ENCODE measurements around the gene PARP8. TPM values are rescaled to one million over a fixed set of nuclear protein-coding genes. Genes with fewer than 3 reads are reported as not detected.

The PARP8 gene
- total RNA-seq, 1 experiment from 2014 or later, result 23.2 TPM

GRCh38 chr5:50791813-50792212 lies 125.4 kb downstream of the PARP8 start (continued):
- TF ChIP-seq MAX (CRISPR knock-in tag; IDR thresholded peaks at IDR 0.05), result no peak
- no peak for TF ChIP-seq ESRRA (CRISPR knock-in tag; IDR thresholded peaks at IDR 0.05; ENCODE audit: borderline replicate concordance)
- no peak for TF ChIP-seq CDX4 (CRISPR knock-in tag; IDR thresholded peaks at IDR 0.05; ENCODE audit: borderline replicate concordance)
- TF ChIP-seq MLX (CRISPR knock-in tag; IDR thresholded peaks at IDR 0.05), result no peak
- no peak for TF ChIP-seq USF1 (CRISPR knock-in tag; IDR thresholded peaks at IDR 0.05)

GRCh38 chr5:50792843-50793242 lies 126.4 kb downstream of the PARP8 start:
- Mint-ChIP-seq H3K9me3 (no peaks in the 10 kb centered on the region), H3K27me3 (ENCODE audit: low read depth) (no peaks in the 10 kb centered on the region), H3K4me3 (no peak overlapping the region), H3K27ac (no peak overlapping the region), H3K4me1 (no peaks in the 10 kb centered on the region), H3K36me3 (peaks cover 14% of the 10 kb centered on the region)
- ChIA-PET CTCF (no interaction called here), POLR2A (no interaction called here)
- ATAC-seq (no peak), DNase-seq (ENCODE audit: low spot score) (no peak)
- TF ChIP-seq ZNF423 (CRISPR knock-in tag; IDR thresholded peaks at IDR 0.05), result no peak
- TF ChIP-seq SOX15 (CRISPR knock-in tag; IDR thresholded peaks at IDR 0.05), result no peak
- no peak for TF ChIP-seq CDX4 (CRISPR knock-in tag; IDR thresholded peaks at IDR 0.05; ENCODE audit: borderline replicate concordance)
- TF ChIP-seq RELA (CRISPR knock-in tag; IDR thresholded peaks at IDR 0.05; ENCODE audit: borderline replicate concordance), result no peak
- TF ChIP-seq E2F4 (CRISPR knock-in tag; IDR thresholded peaks at IDR 0.05; ENCODE audit: borderline replicate concordance, low read depth), result no peak
- no peak for TF ChIP-seq CTCF (IDR thresholded peaks at IDR 0.05)
- no peak for TF ChIP-seq TP53 (CRISPR knock-in tag; IDR thresholded peaks at IDR 0.05)
- no peak for TF ChIP-seq ATF3 (CRISPR knock-in tag; conservative IDR thresholded peaks at IDR 0.05)
- no peak for TF ChIP-seq ELF4 (CRISPR knock-in tag; IDR thresholded peaks at IDR 0.05; ENCODE audit: low read depth)
- TF ChIP-seq ZNF121 (CRISPR knock-in tag; IDR thresholded peaks at IDR 0.05), result no peak

- Mint-ChIP-seq H3K4me1 (no peaks in the 10 kb centered on the region), H3K9me3 (no peaks in the 10 kb centered on the region), H3K27me3 (ENCODE audit: low read depth) (no peaks in the 10 kb centered on the region), H3K27ac (0 out of 2 replicates have a peak overlapping the region, but pooled peaks have one; percentile 4), H3K4me3 (no peak overlapping the region), H3K36me3 (peaks cover 25% of the 10 kb centered on the region)
- no peak for ATAC-seq
- CTCF ChIA-PET, result no interaction called here
- POLR2A ChIA-PET, result no interaction called here
- no peak for TF ChIP-seq ZNF138 (CRISPR knock-in tag; conservative IDR thresholded peaks at IDR 0.05)
- no peak for TF ChIP-seq ZNF423 (CRISPR knock-in tag; IDR thresholded peaks at IDR 0.05)
- no peak for TF ChIP-seq NR2C2 (CRISPR knock-in tag; IDR thresholded peaks at IDR 0.05)
- no peak for TF ChIP-seq FOXK1 (CRISPR knock-in tag; IDR thresholded peaks at IDR 0.05)
- no peak for TF ChIP-seq OVOL2 (CRISPR knock-in tag; IDR thresholded peaks at IDR 0.05; ENCODE audit: borderline replicate concordance)
- TF ChIP-seq ZNF219 (CRISPR knock-in tag; IDR thresholded peaks at IDR 0.05; ENCODE audit: borderline replicate concordance), result no peak
- TF ChIP-seq EMX1 (CRISPR knock-in tag; IDR thresholded peaks at IDR 0.05), result no peak
- no peak for TF ChIP-seq NFYB (CRISPR knock-in tag; conservative IDR thresholded peaks at IDR 0.05; ENCODE audit: low read depth)
- TF ChIP-seq ZNF263 (CRISPR knock-in tag; IDR thresholded peaks at IDR 0.05; ENCODE audit: low read depth), result no peak
- no peak for TF ChIP-seq MAX (CRISPR knock-in tag; IDR thresholded peaks at IDR 0.05)
- no peak for TF ChIP-seq SP1 (CRISPR knock-in tag; conservative IDR thresholded peaks at IDR 0.05)
- no peak for TF ChIP-seq STAT6 (CRISPR knock-in tag; conservative IDR thresholded peaks at IDR 0.05; ENCODE audit: low read depth)
- no peak for TF ChIP-seq JUN (CRISPR knock-in tag; IDR thresholded peaks at IDR 0.05)
- TF ChIP-seq ZNF671 (CRISPR knock-in tag; IDR thresholded peaks at IDR 0.05), result no peak
- no peak for DNase-seq (ENCODE audit: low spot score)
Observed at GRCh38 chr5:50794812-50795211, 128.4 kb downstream of the PARP8 start.

Measured in WTC11 (cell line).